WERI-Rb-1 (cell line): ENCODE data around the gene XPO6.

Experiments used
- DNase-seq: peaks from one replicate; pipeline ENCODE4 v3.0.0-alpha.2; 2020
- H3K27ac ChIP-seq: fragments of 250-450 bp; sonication (Bioruptor Pico); 2 replicates; pipeline ENCODE4 v1.5.1; 2020; ENCODE audit warnings: mild to moderate bottlenecking, moderate library complexity
- H3K27me3 ChIP-seq: fragments of 250-450 bp; sonication (Bioruptor Pico); 2 replicates; pipeline ENCODE4 v1.5.1; 2021; ENCODE audit warnings: mild to moderate bottlenecking, low read depth, moderate library complexity; ENCODE audit not compliant: insufficient read depth, severe bottlenecking
- H3K36me3 ChIP-seq: fragments of 250-450 bp; sonication (Bioruptor Pico); 2 replicates; pipeline ENCODE4 v1.5.1; 2020; ENCODE audit warnings: mild to moderate bottlenecking, moderate library complexity
- H3K4me3 ChIP-seq: 2 replicates; pipeline ENCODE4 v1.5.1; 2011; ENCODE audit warnings: low read depth, mild to moderate bottlenecking, control low read depth, low read length
- H3K9me3 ChIP-seq: fragments of 250-450 bp; sonication (Bioruptor Pico); 2 replicates; pipeline ENCODE4 v1.5.1; 2021; ENCODE audit warnings: mild to moderate bottlenecking, moderate library complexity; ENCODE audit not compliant: severe bottlenecking
- CTCF ChIP-seq: IDR thresholded peaks from 2 replicates; pipeline ENCODE4 v1.5.1; 2011; ENCODE audit warnings: low read depth, mild to moderate bottlenecking, control low read depth, inconsistent platforms, low read length

Gene XPO6

GRCh38 chr16:28164140-28164539, 47.6 kb downstream of the XPO6 start:
- H3K9me3 ChIP-seq, result no peaks in the 10 kb centered on the region
- no peak overlapping the region for H3K4me3 ChIP-seq
- no peak overlapping the region for H3K27ac ChIP-seq
- H3K36me3 ChIP-seq, result peaks cover 60% of the 10 kb centered on the region
- H3K27me3 ChIP-seq, result no peaks in the 10 kb centered on the region
- no peak for TF ChIP-seq CTCF
- DNase-seq, result no peak

DNA sequence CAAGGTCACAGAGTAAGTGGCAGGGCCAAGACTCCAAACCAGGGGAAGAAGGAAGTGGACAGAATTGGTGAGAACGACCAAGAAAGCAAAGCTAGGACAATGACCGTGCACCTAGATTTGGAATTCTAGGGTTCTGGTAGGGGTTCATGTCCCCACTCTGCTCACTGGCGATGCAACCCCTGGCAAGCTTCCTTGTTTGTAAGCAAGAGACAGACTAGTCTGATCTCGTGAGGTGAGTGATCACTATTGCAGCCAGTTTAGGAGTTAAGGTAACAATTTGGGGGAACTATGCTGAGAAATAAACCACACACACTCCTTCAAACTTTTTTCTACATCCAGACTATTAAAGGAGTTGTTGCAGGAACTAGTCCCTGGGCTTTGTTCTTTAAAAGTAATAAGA, 48.1 kb downstream of the XPO6 start:
- H3K27me3 ChIP-seq, result no peaks in the 10 kb centered on the region
- DNase-seq, result no peak
- no peak overlapping the region for H3K27ac ChIP-seq
- no peak overlapping the region for H3K4me3 ChIP-seq
- H3K36me3 ChIP-seq, result peaks cover 59% of the 10 kb centered on the region
- no peaks in the 10 kb centered on the region for H3K9me3 ChIP-seq
- TF ChIP-seq CTCF, result no peak

DNA sequence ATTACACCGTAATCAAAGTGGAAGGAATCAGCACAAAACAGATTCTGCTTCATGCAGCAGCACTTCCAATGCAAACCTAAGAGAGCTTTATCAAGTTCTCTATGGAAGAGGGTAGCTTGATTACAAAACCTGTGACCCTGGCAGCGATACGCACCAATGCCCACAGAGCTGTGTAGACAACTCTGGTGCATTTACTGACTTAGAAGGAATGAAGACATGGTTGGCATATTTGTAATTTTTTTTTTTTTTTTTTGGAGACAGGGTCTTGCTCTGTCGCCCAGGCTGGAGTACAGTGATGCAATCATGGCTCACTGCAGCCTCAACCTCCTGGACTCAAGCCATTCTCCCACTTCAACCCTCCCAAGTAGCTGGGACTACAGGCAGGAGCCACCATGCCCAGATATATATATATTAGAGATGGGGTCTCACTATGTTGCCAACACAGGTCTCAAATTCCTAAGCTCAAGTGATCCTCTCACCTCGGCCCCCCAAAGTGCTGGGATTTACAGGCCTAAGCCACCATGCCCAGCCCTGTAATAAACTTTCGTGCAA, 49.4 kb downstream of the XPO6 start:
- H3K27me3 ChIP-seq, result no peaks in the 10 kb centered on the region
- DNase-seq, result no peak
- peaks cover 65% of the 10 kb centered on the region for H3K36me3 ChIP-seq
- no peak for TF ChIP-seq CTCF
- no peaks in the 10 kb centered on the region for H3K9me3 ChIP-seq
- no peak overlapping the region for H3K27ac ChIP-seq
- H3K4me3 ChIP-seq, result no peak overlapping the region

GRCh38 chr16:28161626-28162025, 50.1 kb downstream of the XPO6 start:
- Histone ChIP-seq H3K4me3 (no peak overlapping the region), H3K27me3 (no peaks in the 10 kb centered on the region), H3K9me3 (no peaks in the 10 kb centered on the region), H3K36me3 (peaks cover 59% of the 10 kb centered on the region), H3K27ac (no peak overlapping the region)
- no peak for DNase-seq
- no peak for TF ChIP-seq CTCF

DNA sequence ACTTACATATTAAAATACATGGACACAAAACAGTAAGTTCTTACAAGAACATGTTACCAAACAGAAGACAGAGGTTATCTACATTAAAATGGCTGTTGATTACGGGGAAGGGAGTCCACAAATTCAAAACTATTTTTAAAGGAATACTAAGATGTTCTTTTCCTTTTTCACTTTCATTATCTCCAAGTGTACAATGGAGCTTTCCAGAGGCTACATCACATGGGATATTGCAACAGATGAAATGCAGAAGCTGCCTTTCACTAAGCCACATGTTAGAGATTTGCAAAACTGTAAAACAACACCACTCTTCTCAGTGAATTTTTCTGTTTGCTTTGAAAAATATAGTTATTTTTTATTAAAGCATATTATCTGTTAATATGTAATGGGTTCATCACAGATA, 53.6 kb downstream of the XPO6 start:
- no peak for DNase-seq
- no peak for TF ChIP-seq CTCF
- Histone ChIP-seq H3K36me3 (peaks cover 63% of the 10 kb centered on the region), H3K4me3 (no peak overlapping the region), H3K27ac (no peak overlapping the region), H3K9me3 (no peaks in the 10 kb centered on the region), H3K27me3 (no peaks in the 10 kb centered on the region)

GRCh38 chr16:28156056-28156680, 55.6 kb downstream of the XPO6 start:
- Histone ChIP-seq H3K36me3 (peaks cover 69% of the 10 kb centered on the region), H3K27me3 (no peaks in the 10 kb centered on the region), H3K9me3 (no peaks in the 10 kb centered on the region), H3K27ac (no peak overlapping the region), H3K4me3 (no peak overlapping the region)
- no peak for TF ChIP-seq CTCF
- no peak for DNase-seq
